Measurements from ENCODE around the gene NANOS2. TPM values are rescaled to one million over a fixed set of nuclear protein-coding genes. Genes with fewer than 3 reads are reported as not detected.

Gene NANOS2
- total and polyA plus RNA-seq, 2 of the 13 experiments (the other 11 are each of a cell fraction or from before 2014, with no cell fraction given), result not detected

DNA sequence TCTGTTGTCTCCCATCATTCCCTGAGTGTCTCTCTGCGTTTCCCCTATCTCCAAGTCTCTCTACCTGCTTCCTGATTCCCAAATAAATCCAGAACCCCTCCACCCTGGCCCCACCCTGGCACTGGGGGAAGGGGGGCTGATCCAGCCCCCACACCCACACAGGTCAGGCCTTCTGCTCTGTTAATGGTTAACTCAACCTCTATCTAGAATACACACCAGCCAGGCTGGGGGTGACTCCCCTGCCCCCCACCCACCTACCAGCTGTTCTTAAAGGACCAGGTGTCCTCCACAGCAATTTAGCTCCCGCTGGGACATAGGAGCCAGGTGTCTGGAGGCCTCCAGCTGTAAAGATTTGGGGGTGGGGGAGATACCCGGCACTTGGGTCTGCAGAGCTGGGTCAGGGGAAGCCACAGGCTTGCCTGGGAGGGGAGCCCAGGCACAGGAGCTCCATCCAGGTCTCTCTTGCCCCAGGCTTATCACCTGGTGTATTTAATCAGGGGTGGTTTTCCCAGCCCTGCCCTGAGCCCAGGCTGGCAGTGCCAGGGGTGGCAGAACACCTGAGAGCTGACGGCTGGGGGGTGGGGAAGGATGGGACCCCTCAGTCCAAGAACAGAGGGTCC, 32.6 kb downstream of the NANOS2 start (continued):
- TF ChIP-seq, protein P1, sequence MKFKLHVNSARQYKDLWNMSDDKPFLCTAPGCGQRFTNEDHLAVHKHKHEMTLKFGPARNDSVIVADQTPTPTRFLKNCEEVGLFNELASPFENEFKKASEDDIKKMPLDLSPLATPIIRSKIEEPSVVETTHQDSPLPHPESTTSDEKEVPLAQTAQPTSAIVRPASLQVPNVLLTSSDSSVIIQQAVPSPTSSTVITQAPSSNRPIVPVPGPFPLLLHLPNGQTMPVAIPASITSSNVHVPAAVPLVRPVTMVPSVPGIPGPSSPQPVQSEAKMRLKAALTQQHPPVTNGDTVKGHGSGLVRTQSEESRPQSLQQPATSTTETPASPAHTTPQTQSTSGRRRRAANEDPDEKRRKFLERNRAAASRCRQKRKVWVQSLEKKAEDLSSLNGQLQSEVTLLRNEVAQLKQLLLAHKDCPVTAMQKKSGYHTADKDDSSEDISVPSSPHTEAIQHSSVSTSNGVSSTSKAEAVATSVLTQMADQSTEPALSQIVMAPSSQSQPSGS (CRISPR knock-in tag; IDR thresholded peaks at IDR 0.05), result no peak
- TF ChIP-seq ETV6 (CRISPR knock-in tag; conservative IDR thresholded peaks at IDR 0.05) (no peak), SP2 (CRISPR knock-in tag; IDR thresholded peaks at IDR 0.05) (0 out of 2 replicates have a peak, but pooled peaks have one; percentile 24), KDM5B (CRISPR knock-in tag; IDR thresholded peaks at IDR 0.05; ENCODE audit: borderline replicate concordance) (no peak; the same call in 1 of the 2 replicates), DNMT3B (CRISPR knock-in tag; conservative IDR thresholded peaks at IDR 0.05) (no peak), MED13 (CRISPR knock-in tag; IDR thresholded peaks at IDR 0.05) (peak; percentile 68; the same call in 1 of the 2 replicates), HNF1B (CRISPR knock-in tag; IDR thresholded peaks at IDR 0.05) (peak; percentile 100), RFXAP (CRISPR knock-in tag; IDR thresholded peaks at IDR 0.05; ENCODE audit: borderline replicate concordance) (peak; percentile 27; the same call in 1 of the 2 replicates), ZNF552 (CRISPR knock-in tag; IDR thresholded peaks at IDR 0.05; ENCODE audit: borderline replicate concordance) (no peak), ZFP37 (CRISPR knock-in tag; IDR thresholded peaks at IDR 0.05; ENCODE audit: borderline replicate concordance) (no peak), MEIS1 (CRISPR knock-in tag; IDR thresholded peaks at IDR 0.05; ENCODE audit: borderline replicate concordance) (peak; percentile 14; the same call in 1 of the 2 replicates), ZNF605 (CRISPR knock-in tag; IDR thresholded peaks at IDR 0.05) (peak; percentile 62; the same call in 1 of the 2 replicates), TP53 (CRISPR knock-in tag; conservative IDR thresholded peaks at IDR 0.05) (no peak), ZNF460 (CRISPR knock-in tag; IDR thresholded peaks at IDR 0.05; ENCODE audit: borderline replicate concordance) (no peak)
- TF ChIP-seq, protein P2, sequence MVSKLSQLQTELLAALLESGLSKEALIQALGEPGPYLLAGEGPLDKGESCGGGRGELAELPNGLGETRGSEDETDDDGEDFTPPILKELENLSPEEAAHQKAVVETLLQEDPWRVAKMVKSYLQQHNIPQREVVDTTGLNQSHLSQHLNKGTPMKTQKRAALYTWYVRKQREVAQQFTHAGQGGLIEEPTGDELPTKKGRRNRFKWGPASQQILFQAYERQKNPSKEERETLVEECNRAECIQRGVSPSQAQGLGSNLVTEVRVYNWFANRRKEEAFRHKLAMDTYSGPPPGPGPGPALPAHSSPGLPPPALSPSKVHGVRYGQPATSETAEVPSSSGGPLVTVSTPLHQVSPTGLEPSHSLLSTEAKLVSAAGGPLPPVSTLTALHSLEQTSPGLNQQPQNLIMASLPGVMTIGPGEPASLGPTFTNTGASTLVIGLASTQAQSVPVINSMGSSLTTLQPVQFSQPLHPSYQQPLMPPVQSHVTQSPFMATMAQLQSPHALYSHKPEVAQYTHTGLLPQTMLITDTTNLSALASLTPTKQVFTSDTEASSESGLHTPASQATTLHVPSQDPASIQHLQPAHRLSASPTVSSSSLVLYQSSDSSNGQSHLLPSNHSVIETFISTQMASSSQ (IDR thresholded peaks at IDR 0.05; ENCODE audit: low read depth), result peak; percentile 99
- TF ChIP-seq, protein P2 (CRISPR knock-in tag; IDR thresholded peaks at IDR 0.05; ENCODE audit: borderline replicate concordance), result peak; percentile 100
- TF ChIP-seq, protein P3, sequence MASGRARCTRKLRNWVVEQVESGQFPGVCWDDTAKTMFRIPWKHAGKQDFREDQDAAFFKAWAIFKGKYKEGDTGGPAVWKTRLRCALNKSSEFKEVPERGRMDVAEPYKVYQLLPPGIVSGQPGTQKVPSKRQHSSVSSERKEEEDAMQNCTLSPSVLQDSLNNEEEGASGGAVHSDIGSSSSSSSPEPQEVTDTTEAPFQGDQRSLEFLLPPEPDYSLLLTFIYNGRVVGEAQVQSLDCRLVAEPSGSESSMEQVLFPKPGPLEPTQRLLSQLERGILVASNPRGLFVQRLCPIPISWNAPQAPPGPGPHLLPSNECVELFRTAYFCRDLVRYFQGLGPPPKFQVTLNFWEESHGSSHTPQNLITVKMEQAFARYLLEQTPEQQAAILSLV (CRISPR knock-in tag; IDR thresholded peaks at IDR 0.05; ENCODE audit: borderline replicate concordance), result peak; percentile 63; the same call in 1 of the 2 replicates
- TF ChIP-seq, protein P4, sequence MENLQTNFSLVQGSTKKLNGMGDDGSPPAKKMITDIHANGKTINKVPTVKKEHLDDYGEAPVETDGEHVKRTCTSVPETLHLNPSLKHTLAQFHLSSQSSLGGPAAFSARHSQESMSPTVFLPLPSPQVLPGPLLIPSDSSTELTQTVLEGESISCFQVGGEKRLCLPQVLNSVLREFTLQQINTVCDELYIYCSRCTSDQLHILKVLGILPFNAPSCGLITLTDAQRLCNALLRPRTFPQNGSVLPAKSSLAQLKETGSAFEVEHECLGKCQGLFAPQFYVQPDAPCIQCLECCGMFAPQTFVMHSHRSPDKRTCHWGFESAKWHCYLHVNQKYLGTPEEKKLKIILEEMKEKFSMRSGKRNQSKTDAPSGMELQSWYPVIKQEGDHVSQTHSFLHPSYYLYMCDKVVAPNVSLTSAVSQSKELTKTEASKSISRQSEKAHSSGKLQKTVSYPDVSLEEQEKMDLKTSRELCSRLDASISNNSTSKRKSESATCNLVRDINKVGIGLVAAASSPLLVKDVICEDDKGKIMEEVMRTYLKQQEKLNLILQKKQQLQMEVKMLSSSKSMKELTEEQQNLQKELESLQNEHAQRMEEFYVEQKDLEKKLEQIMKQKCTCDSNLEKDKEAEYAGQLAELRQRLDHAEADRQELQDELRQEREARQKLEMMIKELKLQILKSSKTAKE (CRISPR knock-in tag; IDR thresholded peaks at IDR 0.05; ENCODE audit: borderline replicate concordance), result peak; percentile 74; the same call in 1 of the 2 replicates

All from HepG2 (cell line).